Colon (tissue), 2 donors: ENCODE results near the gene EXOC6B.

Experiments used
- FAIRE-seq: peaks from 2 replicates; lab custom pipeline; 2012; peaks lifted over from hg19 to GRCh38; lab: Jason Lieb, UNC
- donor health status: control.
- donor health status: control.

EXOC6B gene

DNA sequence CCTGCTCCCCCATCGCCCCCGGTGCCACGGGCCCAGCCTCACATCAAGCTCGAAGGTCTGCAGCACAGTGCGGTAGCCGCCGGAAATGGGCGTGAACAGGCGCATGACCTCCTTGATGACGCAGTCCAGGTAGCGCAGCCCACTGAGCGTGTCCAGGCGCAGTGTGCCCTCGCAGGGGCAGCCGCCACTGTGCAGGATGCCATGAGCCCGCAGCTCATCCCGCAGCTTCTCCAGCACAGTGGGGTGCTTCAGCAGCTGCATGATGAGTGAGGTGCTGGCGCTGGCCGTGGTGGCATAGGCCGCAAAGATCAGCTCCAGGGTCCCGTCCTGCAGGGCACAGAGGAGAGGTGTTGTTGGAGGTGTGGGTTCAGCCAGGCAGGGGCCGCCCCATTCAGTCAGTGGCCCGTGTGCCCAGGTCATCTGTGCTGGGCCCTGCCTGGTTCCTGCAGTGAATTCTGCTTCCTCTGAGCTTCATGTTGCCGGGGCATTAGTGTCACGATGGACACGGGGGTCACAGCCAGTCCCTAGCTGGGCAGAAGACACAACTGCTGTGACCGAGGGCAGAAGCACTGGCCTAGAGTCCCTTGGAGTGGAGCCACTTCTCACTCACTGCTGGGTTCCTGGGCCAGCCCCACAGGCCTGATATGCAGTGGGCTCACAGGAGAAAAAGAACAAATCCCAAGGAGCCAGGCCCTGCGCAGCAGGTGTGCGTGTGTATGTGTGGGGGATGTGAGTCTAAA is 692.7 kb downstream of the EXOC6B start:
- no peak for FAIRE-seq

DNA sequence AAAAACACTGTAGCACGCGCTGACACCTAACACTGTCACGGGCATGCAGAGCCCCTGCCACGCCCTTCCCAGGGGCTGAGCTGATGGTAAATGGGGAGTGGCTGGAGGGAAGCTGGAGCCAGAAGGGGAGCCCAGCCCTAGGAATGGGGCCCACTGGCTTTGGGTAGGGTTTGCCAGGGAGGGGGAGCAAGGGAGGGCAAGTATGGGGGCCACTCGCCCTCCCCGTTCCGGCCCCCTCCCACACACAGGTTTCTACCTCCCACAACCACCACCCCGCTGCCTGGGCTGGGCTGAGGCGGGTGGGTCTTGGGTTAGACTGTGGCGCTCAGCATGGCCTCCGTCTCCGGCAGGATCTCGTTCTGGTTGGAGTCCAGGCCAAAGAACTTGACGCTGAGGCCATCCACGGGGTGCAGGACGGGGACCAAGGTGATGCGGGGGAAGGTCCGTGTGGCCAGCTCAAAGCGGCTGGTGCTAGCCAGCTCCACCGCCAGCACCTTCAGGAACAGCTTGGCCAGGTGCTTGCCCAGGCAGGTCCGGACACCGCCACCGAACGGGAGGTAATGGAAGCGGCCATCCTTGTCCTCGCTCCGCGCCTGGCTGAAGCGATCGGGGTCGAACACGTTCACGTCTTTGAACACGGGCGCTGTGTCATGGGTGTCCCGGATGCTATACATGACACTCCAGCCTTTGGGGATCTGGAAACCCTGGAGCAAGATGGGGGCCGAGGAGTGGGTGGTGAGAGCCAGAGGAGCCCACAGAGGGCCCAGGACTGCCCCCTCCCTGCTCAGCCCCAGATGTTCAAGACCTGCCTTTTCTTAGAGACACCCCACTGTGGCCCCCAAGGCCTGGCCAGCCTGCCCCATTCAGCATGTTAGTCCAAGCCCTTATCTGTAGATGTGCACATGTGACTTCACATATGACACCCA is 693.7 kb downstream of the EXOC6B start:
- no peak for FAIRE-seq

DNA sequence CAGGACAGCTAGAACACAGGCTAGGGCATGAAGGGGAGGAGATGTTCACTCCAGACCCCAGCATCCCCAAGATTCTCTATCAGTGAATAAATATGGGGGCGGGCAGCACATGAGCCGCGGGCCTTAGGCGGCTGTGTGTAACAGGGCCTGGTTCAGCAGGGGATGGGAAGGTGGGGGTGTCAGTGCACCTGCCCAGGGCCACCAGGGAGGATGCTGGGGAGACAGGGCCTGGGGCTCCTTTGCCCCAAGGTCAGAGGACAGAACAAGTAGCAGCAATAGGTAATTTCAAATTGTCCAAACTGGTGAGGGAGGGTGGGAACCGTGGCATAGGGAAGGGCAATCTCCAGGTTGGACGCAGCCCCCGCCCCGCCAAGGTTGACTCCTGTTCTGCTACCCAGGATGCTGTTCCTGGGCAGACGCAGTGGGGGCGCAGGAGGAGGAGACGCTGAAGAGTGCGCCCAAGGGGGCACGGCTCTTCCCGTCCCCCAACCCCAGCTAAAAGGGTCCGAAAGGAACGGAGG is 694.4 kb downstream of the EXOC6B start:
- no peak for FAIRE-seq

DNA sequence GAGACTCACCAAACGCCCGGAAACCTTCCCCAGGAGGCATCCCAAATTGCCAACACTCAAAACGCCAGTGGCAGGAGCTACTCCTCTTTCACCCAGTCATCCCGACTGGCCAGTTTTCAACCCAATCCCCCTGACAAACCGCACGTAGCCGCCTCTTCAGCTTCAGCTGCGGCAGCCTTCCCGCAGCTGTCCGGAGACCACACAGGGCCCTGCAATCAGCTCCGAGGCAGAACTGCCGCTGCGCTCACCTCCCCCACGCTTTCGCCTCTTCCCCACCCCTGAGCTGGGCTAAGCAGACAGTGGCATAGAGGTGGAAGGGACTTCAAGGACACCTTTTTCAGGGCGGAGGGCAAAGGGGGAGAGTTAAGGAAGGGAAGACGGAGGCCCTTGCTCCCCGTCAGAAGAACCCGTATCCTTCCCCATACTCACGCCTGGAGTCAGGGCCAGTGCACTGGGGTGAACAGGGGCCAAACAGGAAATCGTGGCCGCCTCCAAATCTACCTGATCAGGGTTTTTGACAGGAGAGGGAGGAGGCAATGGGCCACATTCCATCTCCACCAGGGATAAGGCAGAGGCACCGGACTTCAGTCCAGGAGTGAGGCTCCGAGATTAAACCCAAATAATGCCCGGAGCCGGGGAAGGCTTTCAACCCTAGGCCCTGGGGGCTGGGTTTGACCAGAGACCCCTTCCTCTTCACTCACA is 695.0 kb downstream of the EXOC6B start:
- FAIRE-seq: no peak

DNA sequence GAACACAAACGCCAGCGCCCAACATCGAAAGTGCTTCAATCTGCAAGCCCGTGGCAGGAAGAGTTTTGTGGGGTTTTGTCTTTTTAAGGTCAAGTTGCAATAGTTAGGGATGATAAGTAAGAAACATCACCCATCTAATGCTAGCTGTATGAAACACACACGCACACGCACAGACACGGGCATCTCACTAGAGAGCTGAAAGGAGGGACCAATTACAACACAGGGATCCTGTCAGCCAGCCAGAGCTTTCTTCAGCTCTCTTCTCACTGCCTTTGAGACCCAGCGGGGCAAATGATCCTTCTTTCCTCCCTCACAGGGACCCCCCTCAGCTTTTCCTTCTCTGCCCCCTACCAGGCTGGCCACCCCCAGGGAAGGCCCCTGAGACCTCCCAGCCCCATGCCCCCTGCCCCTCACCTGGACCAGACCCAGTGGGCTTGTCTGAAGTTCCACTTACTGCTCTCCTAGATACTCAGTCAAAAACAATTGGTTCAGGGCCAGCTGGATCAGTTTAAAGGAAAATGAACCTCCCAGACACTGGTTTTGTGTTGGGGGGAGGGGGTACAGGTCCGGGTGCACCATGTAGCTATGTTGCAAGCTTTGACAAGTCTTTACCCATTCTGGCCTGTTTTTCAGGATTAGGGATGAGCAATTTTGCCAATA is 696.0 kb downstream of the EXOC6B start:
- no peak for FAIRE-seq

DNA sequence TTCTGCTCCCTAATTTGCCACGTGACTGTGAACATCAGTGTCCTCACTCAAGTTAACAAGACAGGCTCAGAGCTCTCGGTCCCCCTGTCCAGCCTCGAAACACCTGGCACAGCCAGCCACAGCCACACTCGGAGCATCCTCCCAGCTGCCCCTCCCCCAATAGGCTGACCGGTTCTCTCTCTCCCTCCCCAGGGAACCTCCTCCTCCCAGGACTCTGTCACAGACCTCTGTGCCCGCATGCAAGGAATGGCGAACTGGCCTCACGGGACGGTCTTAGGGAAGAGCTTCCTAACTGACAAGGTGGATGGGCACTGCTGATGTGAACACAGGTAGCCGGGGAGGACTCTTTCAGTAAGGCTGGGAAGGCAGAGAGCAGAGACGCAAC is 697.0 kb downstream of the EXOC6B start:
- no peak for FAIRE-seq

DNA sequence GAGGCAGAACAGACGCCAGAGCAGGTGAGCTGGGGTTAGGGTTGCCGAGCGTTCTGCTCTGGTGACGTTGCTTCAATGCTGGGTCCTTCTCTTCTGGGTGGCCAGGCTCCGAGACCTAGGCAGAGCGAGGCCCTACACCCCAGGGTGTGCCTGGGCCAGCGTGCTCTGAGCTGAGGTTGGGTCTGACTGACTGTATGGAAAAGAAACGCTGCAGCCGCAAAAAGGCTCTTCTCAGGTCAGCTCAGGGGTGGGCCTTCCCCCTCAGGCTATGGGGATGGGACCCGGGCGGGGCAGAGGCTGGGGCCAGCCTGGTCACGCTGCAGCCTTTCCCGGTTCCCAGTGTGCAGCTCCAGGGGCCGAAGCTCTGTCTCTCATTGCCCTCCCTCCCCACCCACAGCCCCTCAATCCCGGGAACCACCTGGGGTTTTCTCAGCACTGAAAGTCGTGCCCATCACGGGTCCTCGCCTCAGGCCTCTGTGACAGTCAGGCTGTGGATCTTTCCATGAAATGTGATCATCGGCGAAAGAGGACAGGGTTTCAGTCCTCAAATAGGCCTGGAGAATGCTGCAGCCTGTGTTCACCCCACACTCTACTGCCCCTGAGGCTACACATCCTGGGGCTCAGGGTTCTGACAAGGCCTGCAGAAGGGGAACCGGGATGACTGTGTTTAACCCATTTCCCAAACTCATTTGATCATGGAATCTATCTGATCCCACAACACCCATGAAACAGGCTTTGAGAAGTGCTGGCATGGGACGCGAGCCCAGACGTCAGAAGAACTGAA is 697.6 kb downstream of the EXOC6B start:
- FAIRE-seq: no peak

DNA sequence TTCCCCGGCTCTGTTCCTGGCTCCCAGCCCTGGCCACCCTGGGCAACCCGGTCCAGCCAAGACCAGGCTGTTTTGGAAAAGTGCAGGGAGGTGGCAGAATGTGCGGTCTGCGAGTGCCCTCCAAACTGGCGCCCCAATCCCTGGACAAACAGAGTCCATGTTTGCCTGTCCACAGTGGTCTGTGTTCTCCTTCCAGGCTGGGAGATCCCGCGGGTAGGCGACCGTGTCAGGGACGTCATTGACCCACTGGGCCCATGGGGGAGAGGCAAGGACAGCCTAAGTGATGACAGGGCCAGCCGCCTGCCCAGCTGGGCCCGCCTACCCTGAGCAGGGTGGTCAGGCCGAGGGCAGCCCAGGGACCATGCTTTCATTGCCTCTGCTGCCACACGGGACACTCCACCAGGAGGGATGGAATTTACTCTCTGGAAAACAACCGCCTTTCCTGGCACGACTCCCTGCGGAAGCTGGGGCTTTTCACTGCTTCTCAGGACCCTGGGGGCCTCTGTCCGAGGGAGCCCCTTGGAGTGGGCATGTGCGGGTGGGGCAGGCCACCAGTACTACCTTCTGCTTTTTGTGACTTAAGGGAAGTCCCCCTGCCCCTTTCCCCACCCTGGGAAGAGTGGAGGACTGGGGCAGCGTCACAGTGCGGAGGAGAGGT is 698.3 kb downstream of the EXOC6B start:
- no peak for FAIRE-seq

DNA sequence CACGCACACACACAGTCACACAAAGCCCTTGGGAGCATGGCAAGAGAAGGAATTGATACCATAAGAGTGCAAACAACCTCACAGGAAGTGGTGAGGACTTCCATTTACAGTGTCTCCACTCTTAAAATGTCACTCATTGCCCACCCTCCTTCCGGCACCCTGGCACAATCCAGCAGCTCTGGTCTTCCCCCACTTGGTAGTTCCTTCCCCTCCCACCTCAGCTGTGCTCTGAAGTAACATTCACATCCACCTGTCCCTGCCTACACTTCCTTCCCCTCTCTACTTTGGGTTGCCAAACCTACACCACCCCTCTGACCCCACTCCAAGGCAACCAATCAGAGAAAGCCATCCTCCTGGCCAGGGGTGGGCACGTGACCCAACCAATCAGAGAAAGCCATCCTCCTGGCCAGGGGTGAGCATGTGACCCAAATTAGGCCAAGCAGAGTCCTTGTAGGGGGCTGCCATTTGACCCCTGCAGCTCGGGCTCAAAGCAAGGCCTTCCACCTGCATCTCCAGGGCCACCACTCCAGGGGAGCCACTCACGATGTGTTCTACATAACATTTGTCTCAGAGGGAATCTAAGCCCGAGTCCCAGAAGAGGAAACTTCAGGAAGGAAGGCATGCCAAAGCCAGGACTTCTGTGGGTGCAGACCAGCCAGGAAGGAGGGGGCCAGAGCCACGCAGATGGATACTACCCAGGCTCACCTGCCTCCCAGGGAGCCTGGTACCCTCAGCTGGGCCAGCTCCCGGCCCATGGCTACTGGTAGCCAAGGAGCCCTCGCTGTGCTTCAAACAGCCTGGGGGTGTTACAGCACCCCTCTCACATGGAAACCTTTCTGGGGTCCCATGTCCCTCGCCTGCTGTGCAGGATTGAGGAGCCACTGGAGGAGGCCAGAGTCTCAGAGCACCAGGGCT is 699.4 kb downstream of the EXOC6B start:
- no peak for FAIRE-seq
